GM19455 (cell line): ENCODE results near the gene AMACR.

ENCODE experiments used
- ATAC-seq: cut with Tn5 transposase; IDR thresholded peaks from one replicate; pipeline ENCODE4 v1.9.1; 2021; ENCODE audit not compliant: unreplicated experiment

AMACR gene

GRCh38 chr5:34009610-34010009 lies 1.8 kb upstream of the AMACR start:
- ATAC-seq = no peak

GRCh38 chr5:34008802-34009201 lies 952 bp upstream of the AMACR start:
- no peak for ATAC-seq

DNA sequence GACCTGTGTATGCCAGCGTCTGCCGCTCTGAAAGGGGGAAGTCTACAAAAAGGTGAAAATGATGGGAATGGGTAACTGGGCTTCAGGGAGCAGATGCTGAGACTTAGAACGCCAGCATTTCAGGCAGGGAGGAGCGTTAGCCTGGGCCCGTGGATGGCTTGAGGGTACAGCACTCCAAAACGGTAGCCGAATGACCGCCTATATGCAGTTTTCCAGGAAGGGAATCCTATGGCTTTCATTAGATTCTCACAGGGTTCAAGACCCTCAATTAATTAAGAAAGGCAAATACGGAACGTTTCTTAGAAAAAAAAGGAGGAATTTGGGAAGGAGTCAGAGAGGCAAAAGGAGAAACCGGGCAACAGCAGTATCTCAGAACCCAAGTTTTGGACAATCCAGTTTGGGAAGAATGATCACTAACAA lies 639 bp downstream of the AMACR start:
- ATAC-seq = no peak

- no peak for ATAC-seq
Measured at GRCh38 chr5:34005681-34006080, 2.2 kb downstream of the AMACR start.

DNA sequence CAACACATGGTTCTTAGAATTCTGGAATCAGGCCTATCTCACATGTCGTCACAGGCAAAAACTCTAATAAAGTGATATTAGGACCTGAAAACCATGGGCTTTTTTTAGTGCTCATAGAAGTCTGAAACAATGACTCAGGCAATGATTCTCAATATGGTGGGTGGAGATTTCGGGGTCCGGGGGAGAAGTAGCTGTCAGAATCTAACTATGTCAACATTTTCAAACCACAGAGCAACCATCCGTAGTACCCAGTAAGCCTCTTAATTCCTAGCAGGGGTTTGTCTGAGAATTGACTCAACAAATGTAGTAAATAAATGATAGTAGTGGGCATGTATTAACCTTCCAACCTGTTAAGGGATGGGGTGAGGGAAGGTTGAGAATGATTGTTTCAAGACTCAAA lies 2.6 kb downstream of the AMACR start:
- ATAC-seq = no peak

GRCh38 chr5:34003941-34004340 lies 3.9 kb downstream of the AMACR start:
- ATAC-seq = no peak

DNA sequence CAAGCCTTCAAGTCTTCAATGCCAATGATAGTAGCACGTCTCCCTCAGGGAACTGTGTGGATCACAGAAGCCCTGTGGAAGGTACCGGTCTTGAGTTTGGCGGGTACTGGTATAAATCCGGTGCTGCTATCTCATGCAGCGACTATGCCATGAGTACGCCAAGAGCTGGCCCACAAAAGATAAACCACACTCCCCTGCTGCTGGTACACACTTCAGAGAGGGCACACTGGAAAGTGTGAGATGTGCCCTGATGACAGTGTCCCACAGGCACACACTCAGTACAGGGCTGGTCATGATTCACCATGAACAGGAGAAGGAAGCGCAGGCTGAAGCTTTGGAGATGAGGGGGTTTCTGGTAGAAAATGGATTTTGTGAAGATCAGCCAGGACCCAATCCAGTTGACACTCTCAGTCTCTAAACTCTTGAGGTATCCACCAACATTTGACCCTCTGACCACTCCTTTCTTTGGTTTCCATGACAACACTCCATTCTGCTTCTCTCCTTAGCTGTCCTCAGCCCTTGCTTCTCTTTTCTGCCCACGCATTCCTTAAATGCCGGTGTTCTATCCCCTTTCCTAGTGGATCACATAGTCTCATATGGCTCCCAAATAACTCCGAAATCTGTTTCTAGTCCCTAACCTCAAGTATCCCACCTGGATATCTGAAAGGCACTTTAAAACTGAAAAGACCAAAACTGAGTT lies 5.1 kb downstream of the AMACR start:
- no peak for ATAC-seq

DNA sequence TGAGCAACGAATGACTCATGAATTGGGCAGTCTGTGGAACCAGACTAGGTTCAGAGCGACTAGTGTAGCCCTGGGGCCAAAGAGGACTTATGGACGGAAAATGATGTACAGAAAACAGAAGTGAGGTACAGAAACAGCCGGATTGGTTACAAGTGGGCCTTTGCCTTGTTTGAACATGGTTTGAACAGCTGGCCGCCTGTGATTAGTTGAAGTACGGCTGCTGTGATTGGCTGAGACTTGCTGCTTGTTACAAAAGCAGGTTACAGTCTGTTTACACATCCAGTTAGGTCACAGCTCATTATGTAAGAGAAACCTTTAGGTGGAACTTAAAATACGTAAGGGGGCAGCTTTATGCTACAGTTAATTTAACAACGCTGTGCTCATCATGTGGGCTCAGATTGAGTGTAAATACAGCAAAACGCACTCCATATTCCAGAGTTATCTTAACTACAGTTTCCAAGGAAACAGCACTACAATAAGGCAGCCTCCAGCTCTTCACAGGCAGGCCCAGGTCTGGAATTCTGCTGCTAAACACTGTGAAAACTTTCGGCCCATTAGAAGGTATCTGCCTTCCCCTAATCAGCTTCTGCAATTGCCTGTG lies 6.5 kb downstream of the AMACR start:
- ATAC-seq = no peak

- ATAC-seq = no peak
Measured at GRCh38 chr5:33999978-34000377, 7.9 kb downstream of the AMACR start.

- peak; percentile 58 for ATAC-seq
Measured at GRCh38 chr5:33997331-33997983, 10.4 kb downstream of the AMACR start.

GRCh38 chr5:33995865-33996264 lies 12.0 kb downstream of the AMACR start:
- ATAC-seq = no peak

DNA sequence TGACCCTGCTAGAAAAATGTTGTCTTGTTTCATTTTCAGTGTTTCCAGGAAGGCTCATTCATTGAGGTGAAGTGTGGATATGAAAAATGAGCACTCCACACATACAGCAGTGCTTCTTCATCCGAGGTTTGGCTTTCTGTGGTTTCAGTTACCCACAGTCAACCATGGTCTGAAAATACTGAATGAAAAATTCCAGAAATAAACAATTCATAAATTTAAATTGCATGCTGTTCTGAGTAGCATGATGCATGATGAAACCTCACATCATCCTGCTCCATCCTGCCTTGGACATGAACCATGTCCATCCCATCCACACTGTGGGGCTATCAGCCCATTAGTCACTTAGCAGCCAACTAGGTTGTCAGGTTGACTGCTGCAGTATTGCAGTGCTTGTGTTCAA lies 13.0 kb downstream of the AMACR start:
- ATAC-seq = no peak

GRCh38 chr5:33992864-33993263 lies 15.0 kb downstream of the AMACR start:
- no peak for ATAC-seq

DNA sequence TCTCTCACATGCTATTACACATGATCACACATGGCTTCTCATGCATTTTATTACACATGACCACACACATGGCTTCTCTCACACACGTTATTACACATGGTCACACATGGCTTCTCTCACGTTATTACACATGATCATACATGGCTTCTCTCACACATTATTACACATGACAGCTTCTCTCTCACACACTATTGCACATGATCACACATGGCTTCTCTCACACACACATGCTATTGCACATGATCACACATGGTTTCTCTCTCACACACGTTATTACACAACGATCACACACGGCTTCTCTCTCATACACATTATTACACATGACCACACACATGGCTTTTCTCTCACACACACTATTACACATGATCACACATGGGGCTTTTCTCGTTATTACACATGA lies 22.4 kb downstream of the AMACR start:
- ATAC-seq = no peak

DNA sequence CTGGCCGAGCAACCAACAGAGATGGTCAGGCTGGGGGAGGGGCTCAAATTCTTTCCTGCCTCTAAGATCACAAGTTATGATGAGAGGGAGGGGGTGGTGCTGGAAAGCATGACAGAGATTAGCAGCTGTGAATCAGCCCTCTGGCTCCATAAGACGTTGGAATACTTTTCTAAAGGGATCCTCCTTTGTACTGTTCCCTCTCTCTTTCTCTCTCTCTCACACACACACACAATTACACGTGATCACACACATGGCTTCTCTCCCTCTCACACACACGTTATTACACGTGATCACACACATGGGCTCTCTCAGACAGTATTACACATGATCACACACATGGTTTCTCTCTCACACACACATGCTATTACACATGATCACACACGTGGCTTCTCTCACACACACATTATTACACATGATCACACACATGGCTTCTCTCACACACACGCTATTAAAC lies 23.2 kb downstream of the AMACR start, which contains the start of gene SLC45A2:
Gene SLC45A2 (minus strand): TSS at position 23 of the 454 bp plus-strand sequence. CDS start 110 bp downstream, outside the sequence.
- no peak for ATAC-seq

DNA sequence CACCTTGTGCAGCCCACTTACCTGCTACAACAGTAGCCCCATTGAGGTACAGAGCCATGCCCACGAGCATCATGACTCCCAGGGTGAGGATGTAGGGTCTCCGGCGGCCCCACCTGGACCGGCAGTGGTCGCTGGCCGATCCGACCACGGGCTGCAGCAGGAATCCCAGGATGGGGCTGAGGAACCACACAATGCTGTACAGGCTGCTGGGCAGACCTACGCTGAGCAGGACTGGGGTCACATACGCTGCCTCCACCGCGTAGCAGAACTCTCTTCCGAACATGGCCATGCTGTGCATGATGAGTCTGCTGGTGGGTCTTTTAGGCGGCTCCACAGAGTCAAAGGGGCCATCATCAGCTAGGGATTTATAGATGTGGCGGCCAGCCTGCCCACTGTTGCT lies 23.7 kb downstream of the AMACR start:
- no peak for ATAC-seq

- ATAC-seq = no peak
Measured at GRCh38 chr5:33981408-33982162, 26.3 kb downstream of the AMACR start.

DNA sequence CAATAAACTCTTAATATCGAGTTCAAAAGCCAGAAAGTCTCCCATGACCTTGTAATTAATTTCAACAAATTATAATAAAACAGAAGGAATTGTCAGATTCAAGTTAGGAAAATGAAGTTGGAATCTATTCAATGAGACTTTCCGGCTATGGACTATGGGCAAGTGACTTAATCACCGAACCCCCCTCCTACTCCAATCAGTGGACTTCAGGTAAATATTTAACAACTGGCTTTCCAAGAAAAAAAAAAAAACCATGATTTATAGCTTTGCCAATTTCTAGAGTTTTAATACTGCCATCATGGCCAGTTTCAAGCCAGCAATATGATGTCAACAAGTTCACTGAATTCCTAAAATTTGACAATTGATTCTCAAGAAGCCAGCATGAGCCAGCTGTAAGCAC lies 27.8 kb downstream of the AMACR start:
- no peak for ATAC-seq

GRCh38 chr5:33978306-33978705 lies 29.5 kb downstream of the AMACR start:
- no peak for ATAC-seq

GRCh38 chr5:33976307-33976706 lies 31.5 kb downstream of the AMACR start:
- ATAC-seq = no peak

GRCh38 chr5:33975852-33976251 lies 32.0 kb downstream of the AMACR start:
- no peak for ATAC-seq
